ENCODE measurements around the gene USP4.

USP4 gene

GRCh38 chr3:49263159-49263889 is 76.5 kb downstream of the USP4 start:
- no peak for TF ChIP-seq CTCF (IDR thresholded peaks at IDR 0.05; ENCODE audit: low read depth, low read length)
- no peak for TF ChIP-seq POLR2A (IDR thresholded peaks at IDR 0.05; ENCODE audit: extremely low read depth, insufficient read length)
- no peak for TF ChIP-seq MAX (IDR thresholded peaks at IDR 0.05; ENCODE audit: low read depth, low read length)
- TF ChIP-seq MYC (IDR thresholded peaks at IDR 0.05; ENCODE audit: low read depth, low read length): no peak
- DNase-seq (ENCODE audit: low read depth): no peak
- no peak overlapping the region for H3K4me3 ChIP-seq (ENCODE audit: low read depth, low read length)

GRCh38 chr3:49260806-49261324 is 79.0 kb downstream of the USP4 start:
- DNase-seq (ENCODE audit: low read depth): no peak
- no peak overlapping the region for H3K4me3 ChIP-seq (ENCODE audit: low read depth, low read length)
- TF ChIP-seq POLR2A (IDR thresholded peaks at IDR 0.05; ENCODE audit: extremely low read depth, insufficient read length) (no peak), MYC (IDR thresholded peaks at IDR 0.05; ENCODE audit: low read depth, low read length) (no peak), MAX (IDR thresholded peaks at IDR 0.05; ENCODE audit: low read depth, low read length) (no peak), CTCF (IDR thresholded peaks at IDR 0.05; ENCODE audit: low read depth, low read length) (no peak)

- H3K4me3 ChIP-seq (ENCODE audit: low read depth, low read length): no peak overlapping the region
- TF ChIP-seq MYC (IDR thresholded peaks at IDR 0.05; ENCODE audit: low read depth, low read length) (no peak), CTCF (IDR thresholded peaks at IDR 0.05; ENCODE audit: low read depth, low read length) (no peak), MAX (IDR thresholded peaks at IDR 0.05; ENCODE audit: low read depth, low read length) (no peak), POLR2A (IDR thresholded peaks at IDR 0.05; ENCODE audit: extremely low read depth, insufficient read length) (no peak)
- no peak for DNase-seq (ENCODE audit: low read depth)
Measured at GRCh38 chr3:49257187-49257586, 82.7 kb downstream of the USP4 start.

GRCh38 chr3:49255718-49256511 is 83.9 kb downstream of the USP4 start:
- TF ChIP-seq MYC (IDR thresholded peaks at IDR 0.05; ENCODE audit: low read depth, low read length) (no peak), MAX (IDR thresholded peaks at IDR 0.05; ENCODE audit: low read depth, low read length) (no peak), CTCF (IDR thresholded peaks at IDR 0.05; ENCODE audit: low read depth, low read length) (no peak), POLR2A (IDR thresholded peaks at IDR 0.05; ENCODE audit: extremely low read depth, insufficient read length) (no peak)
- peak; percentile 32 for DNase-seq (ENCODE audit: low read depth)
- H3K4me3 ChIP-seq (ENCODE audit: low read depth, low read length): no peak overlapping the region

GRCh38 chr3:49255112-49255511 is 84.7 kb downstream of the USP4 start:
- TF ChIP-seq MAX (IDR thresholded peaks at IDR 0.05; ENCODE audit: low read depth, low read length): no peak
- no peak for TF ChIP-seq MYC (IDR thresholded peaks at IDR 0.05; ENCODE audit: low read depth, low read length)
- TF ChIP-seq CTCF (IDR thresholded peaks at IDR 0.05; ENCODE audit: low read depth, low read length): no peak
- TF ChIP-seq POLR2A (IDR thresholded peaks at IDR 0.05; ENCODE audit: extremely low read depth, insufficient read length): no peak
- no peak overlapping the region for H3K4me3 ChIP-seq (ENCODE audit: low read depth, low read length)
- DNase-seq (ENCODE audit: low read depth): peak; percentile 70

Data from NB4 (cell line).